ENCODE results near the gene DOCK6. TPM values are rescaled to one million over a fixed set of nuclear protein-coding genes. Genes with fewer than 3 reads are reported as not detected.

DOCK6 gene
- 10 to 100 TPM; 65.6 to 97.9 TPM for total RNA-seq
- 100 to 1,000 TPM in 1 of 6 donors, 10 to 100 TPM in 5; 68.4 to 111 (median 79.1) TPM for polyA plus RNA-seq (ENCODE audit: insufficient read length in 6 of 6)
- long read RNA-seq, donor 1, partial matches to known transcripts, result 12 of 13 reads
- long read RNA-seq, donor 1, other reads (novel, unspliced or antisense), result 0 of 13 reads
- long read RNA-seq, donor 2, partial matches to known transcripts, result 17 of 22 reads
- long read RNA-seq, donor 2, other reads (novel, unspliced or antisense), result 0 of 22 reads
- long read RNA-seq, donor 3, partial matches to known transcripts, result 0 of 1 reads
- long read RNA-seq, donor 3, other reads (novel, unspliced or antisense), result 0 of 1 reads
- long read RNA-seq, donor 4, partial matches to known transcripts, result 0 of 1 reads
- long read RNA-seq, donor 4, other reads (novel, unspliced or antisense), result 1 of 1 reads
- long read RNA-seq, donor 5, partial matches to known transcripts, result 0 of 4 reads
- long read RNA-seq, donor 5, other reads (novel, unspliced or antisense), result 0 of 4 reads
- long read RNA-seq, donor 6, result 0 reads
- long read RNA-seq, donor 7, result 0 reads
- long read RNA-seq, donor 8, partial matches to known transcripts, result 5 of 26 reads
- long read RNA-seq, donor 8, other reads (novel, unspliced or antisense), result 17 of 26 reads
- long read RNA-seq, donor 9, result 0 reads
- long read RNA-seq, donor 10, partial matches to known transcripts, result 0 of 4 reads
- long read RNA-seq, donor 10, other reads (novel, unspliced or antisense), result 4 of 4 reads
- long read RNA-seq, donor 11, result 0 reads
- long read RNA-seq, donor 12, partial matches to known transcripts, result 0 of 10 reads
- long read RNA-seq, donor 12, other reads (novel, unspliced or antisense), result 8 of 10 reads

- peaks cover 3 to 24% of the 10 kb centered on the region in 2 donors for H3K4me1 ChIP-seq
- H3K9me3 ChIP-seq, result no peaks in the 10 kb centered on the region
- ATAC-seq (peak; percentile 48), DNase-seq (peak in 1 of 4 donors; percentile 84)
- intact Hi-C loops (cut with DNase I), result no loop called here
- H3K36me3 ChIP-seq, result no peaks in the 10 kb centered on the region
- H3K27me3 ChIP-seq, result peaks cover 0 to 44% of the 10 kb centered on the region in 2 donors
- H3K4me3 ChIP-seq, result peak within 1 kb of the TSS; percentile 73 to 76
- peak within 1 kb of the TSS; percentile 78 to 81 for H3K27ac ChIP-seq
- TF ChIP-seq, protein P1, sequence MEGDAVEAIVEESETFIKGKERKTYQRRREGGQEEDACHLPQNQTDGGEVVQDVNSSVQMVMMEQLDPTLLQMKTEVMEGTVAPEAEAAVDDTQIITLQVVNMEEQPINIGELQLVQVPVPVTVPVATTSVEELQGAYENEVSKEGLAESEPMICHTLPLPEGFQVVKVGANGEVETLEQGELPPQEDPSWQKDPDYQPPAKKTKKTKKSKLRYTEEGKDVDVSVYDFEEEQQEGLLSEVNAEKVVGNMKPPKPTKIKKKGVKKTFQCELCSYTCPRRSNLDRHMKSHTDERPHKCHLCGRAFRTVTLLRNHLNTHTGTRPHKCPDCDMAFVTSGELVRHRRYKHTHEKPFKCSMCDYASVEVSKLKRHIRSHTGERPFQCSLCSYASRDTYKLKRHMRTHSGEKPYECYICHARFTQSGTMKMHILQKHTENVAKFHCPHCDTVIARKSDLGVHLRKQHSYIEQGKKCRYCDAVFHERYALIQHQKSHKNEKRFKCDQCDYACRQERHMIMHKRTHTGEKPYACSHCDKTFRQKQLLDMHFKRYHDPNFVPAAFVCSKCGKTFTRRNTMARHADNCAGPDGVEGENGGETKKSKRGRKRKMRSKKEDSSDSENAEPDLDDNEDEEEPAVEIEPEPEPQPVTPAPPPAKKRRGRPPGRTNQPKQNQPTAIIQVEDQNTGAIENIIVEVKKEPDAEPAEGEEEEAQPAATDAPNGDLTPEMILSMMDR (IDR thresholded peaks at IDR 0.05), result peak in 1 of 2 donors; percentile 20
Measured at GRCh38 chr19:11261971-11262839, at the start of gene DOCK6. Gene DOCK6 (minus strand): TSS chr19:11262524. CDS start chr19:11262440, 84 bp downstream.

DNA sequence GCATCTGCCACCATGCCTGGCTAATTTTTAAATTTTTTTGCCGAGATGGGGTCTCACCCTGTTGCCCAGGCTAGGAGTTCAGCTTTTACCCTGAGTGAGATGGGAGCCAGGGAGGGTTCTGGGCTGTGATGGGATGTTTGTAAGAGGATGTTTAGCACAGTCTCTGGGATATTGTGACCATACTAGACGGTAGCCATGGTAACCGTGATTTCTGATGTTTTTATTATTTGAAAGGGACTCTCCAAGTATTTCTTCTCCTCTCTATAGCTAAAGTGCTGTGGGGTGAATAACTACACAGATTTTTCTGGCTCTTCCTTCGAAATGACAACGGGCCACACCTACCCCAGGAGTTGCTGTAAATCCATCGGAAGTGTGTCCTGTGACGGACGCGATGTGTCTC is 44.0 kb upstream of the DOCK6 start:
- H3K27me3 ChIP-seq, result no peaks in the 10 kb centered on the region
- H3K4me3 ChIP-seq, result no peak overlapping the region
- intact Hi-C loops (cut with DNase I), result no loop called here
- peak in 1 of 4 donors; percentile 19 for DNase-seq
- TF ChIP-seq, protein P1 (IDR thresholded peaks at IDR 0.05), result no peak
- H3K36me3 ChIP-seq, result no peaks in the 10 kb centered on the region
- ATAC-seq, result no peak
- H3K9me3 ChIP-seq, result no peaks in the 10 kb centered on the region
- no peaks in the 10 kb centered on the region for H3K4me1 ChIP-seq
- no peak overlapping the region for H3K27ac ChIP-seq

GRCh38 chr19:11304936-11305335 is 42.6 kb upstream of the DOCK6 start:
- H3K4me1 ChIP-seq, result no peaks in the 10 kb centered on the region
- no peaks in the 10 kb centered on the region for H3K36me3 ChIP-seq
- TF ChIP-seq, protein P1 (IDR thresholded peaks at IDR 0.05), result no peak
- no peaks in the 10 kb centered on the region for H3K27me3 ChIP-seq
- no peak for ATAC-seq
- intact Hi-C loops (cut with DNase I), result no loop called here
- no peaks in the 10 kb centered on the region for H3K9me3 ChIP-seq
- DNase-seq, result no peak
- H3K4me3 ChIP-seq, result no peak overlapping the region
- no peak overlapping the region for H3K27ac ChIP-seq

DNA sequence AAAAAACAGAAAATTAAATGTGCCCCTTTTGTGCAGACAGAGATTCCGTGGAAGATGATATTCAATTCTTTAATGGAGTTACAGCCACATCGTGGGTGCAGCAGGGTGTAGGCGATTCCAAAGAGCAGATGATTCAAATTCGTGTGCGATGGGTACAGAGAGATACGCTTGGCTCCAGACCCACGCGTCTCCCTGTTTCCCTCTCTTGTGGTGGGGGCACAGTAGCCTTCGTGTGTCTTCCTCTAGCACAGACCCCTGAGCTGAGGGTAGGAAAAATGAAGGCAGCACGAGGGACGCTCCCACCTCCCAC is 38.4 kb upstream of the DOCK6 start:
- Histone ChIP-seq H3K9me3 (no peaks in the 10 kb centered on the region), H3K4me1 (peaks cover 0 to 17% of the 10 kb centered on the region in 2 donors), H3K4me3 (no peak overlapping the region), H3K36me3 (no peaks in the 10 kb centered on the region), H3K27me3 (no peaks in the 10 kb centered on the region), H3K27ac (no peak overlapping the region)
- no peak for ATAC-seq
- intact Hi-C loops (cut with DNase I), result no loop called here
- peak in 1 of 4 donors; percentile 2 for DNase-seq
- TF ChIP-seq, protein P1 (IDR thresholded peaks at IDR 0.05), result no peak
